ENCODE data around the gene VAMP7. TPM values are rescaled to one million over a fixed set of nuclear protein-coding genes. Genes with fewer than 3 reads are reported as not detected.
"Not testable (repeated sequence)": the region's sequence is repeated elsewhere in the genome, so short reads cannot be mapped to it uniquely, and the experiment has no call there.

Gene VAMP7
- polyA plus RNA-seq, 1 donor from 2014 or later = 43.4 TPM

- no peaks in the 10 kb centered on the region for H4K20me1 ChIP-seq (ENCODE audit: insufficient read depth)
- H3K79me2 ChIP-seq (replicated peaks; ENCODE audit: insufficient read depth, low read length) = no peaks in the 10 kb centered on the region
- H3K27me3 ChIP-seq (ENCODE audit: insufficient read depth, low read depth, low read length) = no peaks in the 10 kb centered on the region
- H3K36me3 ChIP-seq (ENCODE audit: insufficient read depth, low read length) = no peaks in the 10 kb centered on the region
- H3K4me2 ChIP-seq (ENCODE audit: low read length) = no peak overlapping the region
- no peaks in the 10 kb centered on the region for H3K9me3 ChIP-seq (ENCODE audit: low read length)
- TF ChIP-seq MXI1 (conservative IDR thresholded peaks at IDR 0.05; ENCODE audit: poor library complexity, severe bottlenecking) = no peak
- no peak for TF ChIP-seq REST (IDR thresholded peaks at IDR 0.05; ENCODE audit: borderline replicate concordance)
- TF ChIP-seq CTCF (IDR thresholded peaks at IDR 0.05; ENCODE audit: poor library complexity, severe bottlenecking) = no peak
- no peak for TF ChIP-seq RAD21 (conservative IDR thresholded peaks at IDR 0.05)
- no peak for TF ChIP-seq EP300 (conservative IDR thresholded peaks at IDR 0.05; ENCODE audit: poor library complexity, severe bottlenecking)
- TF ChIP-seq SMC3 (conservative IDR thresholded peaks at IDR 0.05; ENCODE audit: poor library complexity) = no peak
- TF ChIP-seq TAF1 (IDR thresholded peaks at IDR 0.05; ENCODE audit: low read depth) = no peak
- TF ChIP-seq EZH2 (IDR thresholded peaks at IDR 0.05; ENCODE audit: borderline replicate concordance, insufficient read depth, low read length, poor library complexity, severe bottlenecking) = no peak
- TF ChIP-seq POLR2AphosphoS5 (IDR thresholded peaks at IDR 0.05) = no peak
- no peak overlapping the region for H3K4me3 ChIP-seq (ENCODE audit: low read length)
- no peak overlapping the region for H3K9ac ChIP-seq (ENCODE audit: low read length)
- H3F3A ChIP-seq (ENCODE audit: insufficient read depth, low read length, poor library complexity, severe bottlenecking) = no peaks in the 10 kb centered on the region
- H2AFZ ChIP-seq (ENCODE audit: low read depth, low read length) = no peak overlapping the region
- no peak overlapping the region for H3K27ac ChIP-seq (ENCODE audit: low read length)
- no peaks in the 10 kb centered on the region for H3K9me2 ChIP-seq (ENCODE audit: insufficient read depth, low read length)
These were observed 104.1 kb downstream of the VAMP7 start for GRCh38 chrX:155985208-155985607.

GRCh38 chrX:155986995-155987394 is 105.8 kb downstream of the VAMP7 start:
- H3K27me3 ChIP-seq (ENCODE audit: insufficient read depth, low read depth, low read length); H3K9me3 ChIP-seq (ENCODE audit: low read length); H3F3A ChIP-seq (ENCODE audit: insufficient read depth, low read length, poor library complexity, severe bottlenecking); H3K9ac ChIP-seq (ENCODE audit: low read length); H3K27ac ChIP-seq (ENCODE audit: low read length); H4K20me1 ChIP-seq (ENCODE audit: insufficient read depth); H2AFZ ChIP-seq (ENCODE audit: low read depth, low read length); H3K9me2 ChIP-seq (ENCODE audit: insufficient read depth, low read length); H3K36me3 ChIP-seq (ENCODE audit: insufficient read depth, low read length); H3K4me2 ChIP-seq (ENCODE audit: low read length); H3K4me3 ChIP-seq (ENCODE audit: low read length); H3K79me2 ChIP-seq (replicated peaks; ENCODE audit: insufficient read depth, low read length): not testable (repeated sequence)

GRCh38 chrX:155988859-155989258 is 107.7 kb downstream of the VAMP7 start:
- TF ChIP-seq EP300 (conservative IDR thresholded peaks at IDR 0.05; ENCODE audit: poor library complexity, severe bottlenecking) (no peak), SMC3 (conservative IDR thresholded peaks at IDR 0.05; ENCODE audit: poor library complexity) (no peak), EZH2 (IDR thresholded peaks at IDR 0.05; ENCODE audit: borderline replicate concordance, insufficient read depth, low read length, poor library complexity, severe bottlenecking) (no peak), REST (IDR thresholded peaks at IDR 0.05; ENCODE audit: borderline replicate concordance) (no peak), CTCF (IDR thresholded peaks at IDR 0.05; ENCODE audit: poor library complexity, severe bottlenecking) (no peak), POLR2AphosphoS5 (IDR thresholded peaks at IDR 0.05) (no peak), TAF1 (IDR thresholded peaks at IDR 0.05; ENCODE audit: low read depth) (no peak), MXI1 (conservative IDR thresholded peaks at IDR 0.05; ENCODE audit: poor library complexity, severe bottlenecking) (no peak), RAD21 (conservative IDR thresholded peaks at IDR 0.05) (no peak)
- Histone ChIP-seq H3K79me2 (replicated peaks; ENCODE audit: insufficient read depth, low read length) (no peaks in the 10 kb centered on the region), H3K9ac (ENCODE audit: low read length) (no peak overlapping the region), H3K27me3 (ENCODE audit: insufficient read depth, low read depth, low read length) (no peaks in the 10 kb centered on the region), H2AFZ (ENCODE audit: low read depth, low read length) (no peak overlapping the region), H3F3A (ENCODE audit: insufficient read depth, low read length, poor library complexity, severe bottlenecking) (no peaks in the 10 kb centered on the region), H3K9me3 (ENCODE audit: low read length) (no peaks in the 10 kb centered on the region), H3K4me3 (ENCODE audit: low read length) (no peak overlapping the region), H4K20me1 (ENCODE audit: insufficient read depth) (no peaks in the 10 kb centered on the region), H3K27ac (ENCODE audit: low read length) (no peak overlapping the region), H3K36me3 (ENCODE audit: insufficient read depth, low read length) (no peaks in the 10 kb centered on the region), H3K4me2 (ENCODE audit: low read length) (no peak overlapping the region), H3K9me2 (ENCODE audit: insufficient read depth, low read length) (no peaks in the 10 kb centered on the region)

All from neural cell (in vitro differentiated cells).